ENCODE data around the gene NAA25.

NAA25 gene

GRCh38 chr12:112031472-112031871, 77.1 kb downstream of the NAA25 start (continued):
- TF ChIP-seq TSHZ2 (CRISPR knock-in tag; IDR thresholded peaks at IDR 0.05) (no peak), ISL1 (CRISPR knock-in tag; IDR thresholded peaks at IDR 0.05) (no peak), PPARA (CRISPR knock-in tag; IDR thresholded peaks at IDR 0.05; ENCODE audit: borderline replicate concordance) (no peak), ZC3H10 (CRISPR knock-in tag; IDR thresholded peaks at IDR 0.05) (no peak), RARB (CRISPR knock-in tag; IDR thresholded peaks at IDR 0.05) (no peak), TCF4 (CRISPR knock-in tag; IDR thresholded peaks at IDR 0.05; ENCODE audit: borderline replicate concordance) (no peak), TOX (CRISPR knock-in tag; IDR thresholded peaks at IDR 0.05; ENCODE audit: borderline replicate concordance) (no peak), ZFP30 (CRISPR knock-in tag; IDR thresholded peaks at IDR 0.05) (no peak), ESRRG (CRISPR knock-in tag; IDR thresholded peaks at IDR 0.05) (no peak), CREB5 (CRISPR knock-in tag; IDR thresholded peaks at IDR 0.05; ENCODE audit: low read depth) (no peak)

DNA sequence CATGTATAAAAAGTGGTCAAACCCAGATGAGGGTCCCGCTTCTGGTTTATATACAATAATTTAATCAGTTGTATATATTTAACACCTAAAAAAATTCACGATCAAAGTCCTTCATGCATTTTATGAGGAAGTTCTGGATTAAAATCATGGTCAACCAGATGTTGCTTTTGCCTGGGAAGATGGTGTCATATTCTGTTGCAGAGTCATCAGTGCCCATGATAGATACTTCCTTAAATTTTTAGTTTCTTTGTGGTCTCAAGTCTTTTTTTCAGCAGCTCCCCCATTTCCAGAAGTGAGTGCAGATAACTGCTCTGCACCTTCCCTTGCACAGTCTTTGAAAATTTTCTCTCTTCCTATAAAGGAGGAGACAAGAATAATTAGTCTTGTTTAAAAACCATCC, 79.3 kb downstream of the NAA25 start:
- no peak for ATAC-seq
- TF ChIP-seq ZC3H10 (CRISPR knock-in tag; IDR thresholded peaks at IDR 0.05) (no peak), ZFP30 (CRISPR knock-in tag; IDR thresholded peaks at IDR 0.05) (no peak), ZNF565 (CRISPR knock-in tag; conservative IDR thresholded peaks at IDR 0.05; ENCODE audit: low read depth) (no peak), CREB5 (CRISPR knock-in tag; IDR thresholded peaks at IDR 0.05; ENCODE audit: low read depth) (no peak), GLIS3 (CRISPR knock-in tag; IDR thresholded peaks at IDR 0.05) (no peak), RARB (CRISPR knock-in tag; IDR thresholded peaks at IDR 0.05) (no peak), TCF4 (CRISPR knock-in tag; IDR thresholded peaks at IDR 0.05; ENCODE audit: borderline replicate concordance) (no peak), OSR1 (CRISPR knock-in tag; IDR thresholded peaks at IDR 0.05) (no peak), PATZ1 (CRISPR knock-in tag; IDR thresholded peaks at IDR 0.05; ENCODE audit: borderline replicate concordance) (no peak), ZFP3 (CRISPR knock-in tag; IDR thresholded peaks at IDR 0.05) (no peak), ISL1 (CRISPR knock-in tag; IDR thresholded peaks at IDR 0.05) (no peak), ESRRG (CRISPR knock-in tag; IDR thresholded peaks at IDR 0.05) (no peak), ZNF70 (CRISPR knock-in tag; IDR thresholded peaks at IDR 0.05) (no peak), ARNTL (CRISPR knock-in tag; IDR thresholded peaks at IDR 0.05; ENCODE audit: borderline replicate concordance, low read depth) (no peak), CSDC2 (CRISPR knock-in tag; IDR thresholded peaks at IDR 0.05) (no peak)
- TF ChIP-seq, protein P1, sequence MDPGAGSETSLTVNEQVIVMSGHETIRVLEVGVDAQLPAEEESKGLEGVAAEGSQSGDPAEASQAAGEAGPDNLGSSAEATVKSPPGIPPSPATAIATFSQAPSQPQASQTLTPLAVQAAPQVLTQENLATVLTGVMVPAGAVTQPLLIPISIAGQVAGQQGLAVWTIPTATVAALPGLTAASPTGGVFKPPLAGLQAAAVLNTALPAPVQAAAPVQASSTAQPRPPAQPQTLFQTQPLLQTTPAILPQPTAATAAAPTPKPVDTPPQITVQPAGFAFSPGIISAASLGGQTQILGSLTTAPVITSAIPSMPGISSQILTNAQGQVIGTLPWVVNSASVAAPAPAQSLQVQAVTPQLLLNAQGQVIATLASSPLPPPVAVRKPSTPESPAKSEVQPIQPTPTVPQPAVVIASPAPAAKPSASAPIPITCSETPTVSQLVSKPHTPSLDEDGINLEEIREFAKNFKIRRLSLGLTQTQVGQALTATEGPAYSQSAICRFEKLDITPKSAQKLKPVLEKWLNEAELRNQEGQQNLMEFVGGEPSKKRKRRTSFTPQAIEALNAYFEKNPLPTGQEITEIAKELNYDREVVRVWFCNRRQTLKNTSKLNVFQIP (CRISPR knock-in tag; IDR thresholded peaks at IDR 0.05; ENCODE audit: borderline replicate concordance, low read depth): no peak
- TF ChIP-seq, protein P2, sequence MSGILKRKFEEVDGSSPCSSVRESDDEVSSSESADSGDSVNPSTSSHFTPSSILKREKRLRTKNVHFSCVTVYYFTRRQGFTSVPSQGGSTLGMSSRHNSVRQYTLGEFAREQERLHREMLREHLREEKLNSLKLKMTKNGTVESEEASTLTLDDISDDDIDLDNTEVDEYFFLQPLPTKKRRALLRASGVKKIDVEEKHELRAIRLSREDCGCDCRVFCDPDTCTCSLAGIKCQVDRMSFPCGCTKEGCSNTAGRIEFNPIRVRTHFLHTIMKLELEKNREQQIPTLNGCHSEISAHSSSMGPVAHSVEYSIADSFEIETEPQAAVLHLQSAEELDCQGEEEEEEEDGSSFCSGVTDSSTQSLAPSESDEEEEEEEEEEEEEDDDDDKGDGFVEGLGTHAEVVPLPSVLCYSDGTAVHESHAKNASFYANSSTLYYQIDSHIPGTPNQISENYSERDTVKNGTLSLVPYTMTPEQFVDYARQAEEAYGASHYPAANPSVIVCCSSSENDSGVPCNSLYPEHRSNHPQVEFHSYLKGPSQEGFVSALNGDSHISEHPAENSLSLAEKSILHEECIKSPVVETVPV (CRISPR knock-in tag; IDR thresholded peaks at IDR 0.05): no peak
